GM18526 (cell line): ENCODE measurements around the gene CNOT6L.

Source experiments
- POLR2A ChIP-seq: IDR thresholded peaks from 3 replicates; pipeline ENCODE4 v1.6.1; 2011; ENCODE audit not compliant: insufficient read length; ENCODE audit errors: extremely low read depth

The CNOT6L gene

DNA sequence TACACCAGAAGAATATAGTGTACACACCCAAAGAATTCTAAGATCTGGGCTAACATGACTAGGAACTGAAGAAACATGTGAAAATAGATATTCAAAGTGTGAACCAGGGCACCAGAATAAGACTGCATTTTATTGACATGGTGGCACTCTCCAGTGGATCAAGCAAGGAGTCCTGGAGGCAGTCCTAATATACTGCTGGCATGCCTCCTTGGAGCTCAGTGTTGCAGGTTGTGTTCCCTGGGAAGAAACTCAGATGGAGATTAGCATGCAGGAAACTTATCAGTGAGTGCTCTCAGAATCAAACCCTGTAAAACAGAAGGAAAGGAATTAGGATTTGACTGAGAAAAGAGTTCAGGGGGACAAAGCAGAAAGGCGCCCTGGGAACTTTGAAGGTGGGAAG is 108.5 kb downstream of the CNOT6L start:
- TF ChIP-seq POLR2A = no peak

DNA sequence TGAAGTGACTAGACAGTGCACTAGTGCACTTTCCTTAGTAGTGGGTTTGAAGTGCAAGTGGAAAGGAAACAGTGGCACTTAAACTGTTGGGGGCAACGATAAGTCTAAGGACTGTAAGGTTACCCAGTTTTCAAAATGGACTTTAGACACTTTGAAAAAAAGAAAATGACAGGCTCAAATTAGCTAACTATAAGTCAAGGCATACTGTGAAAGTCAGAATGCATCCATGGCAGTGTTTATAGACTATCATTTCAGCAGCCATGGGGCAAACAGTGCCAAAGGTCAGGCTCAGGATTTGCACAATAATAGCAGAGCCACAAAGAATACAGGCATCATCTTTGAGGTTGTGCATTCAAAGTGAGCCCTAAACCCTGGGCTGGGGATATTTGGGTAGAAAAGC is 109.1 kb downstream of the CNOT6L start:
- no peak for TF ChIP-seq POLR2A

DNA sequence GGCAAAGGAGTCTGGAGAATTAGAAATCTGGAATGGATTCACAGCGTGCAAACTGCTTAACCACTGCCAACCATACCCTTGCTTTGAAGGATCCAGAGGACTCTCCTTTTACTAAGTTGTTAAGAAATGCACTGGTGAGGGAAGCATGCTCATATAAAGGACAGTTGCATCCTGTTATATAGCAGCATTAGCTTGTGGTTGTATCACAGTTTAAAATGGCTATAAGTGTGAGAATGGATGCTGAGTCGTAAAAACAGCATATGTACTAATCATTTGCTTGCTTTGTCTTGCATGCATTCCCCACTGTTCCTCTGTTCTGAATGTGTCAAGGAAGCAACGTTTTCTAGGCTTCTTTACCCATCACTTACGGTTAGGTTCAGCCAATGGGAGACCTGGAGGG is 112.5 kb downstream of the CNOT6L start:
- no peak for TF ChIP-seq POLR2A

DNA sequence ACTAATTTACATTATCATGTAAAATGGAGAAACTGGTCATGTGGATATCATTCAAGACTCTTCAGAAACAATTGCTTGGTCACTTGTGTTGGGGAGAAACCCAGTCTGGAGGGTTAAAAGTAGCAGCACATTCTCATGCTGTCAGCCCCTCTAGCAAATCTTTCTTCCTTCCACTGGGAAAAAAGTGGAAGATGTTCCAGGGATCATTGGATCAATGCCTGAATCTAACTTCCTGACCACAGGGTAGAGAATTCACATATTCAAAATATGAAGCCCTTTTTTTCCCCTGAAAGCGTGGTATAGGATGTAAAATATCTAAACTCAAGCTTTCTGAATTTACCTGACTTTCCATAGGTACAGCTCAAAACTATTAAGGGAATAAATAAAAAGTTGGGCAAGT is 115.5 kb downstream of the CNOT6L start:
- TF ChIP-seq POLR2A = no peak

DNA sequence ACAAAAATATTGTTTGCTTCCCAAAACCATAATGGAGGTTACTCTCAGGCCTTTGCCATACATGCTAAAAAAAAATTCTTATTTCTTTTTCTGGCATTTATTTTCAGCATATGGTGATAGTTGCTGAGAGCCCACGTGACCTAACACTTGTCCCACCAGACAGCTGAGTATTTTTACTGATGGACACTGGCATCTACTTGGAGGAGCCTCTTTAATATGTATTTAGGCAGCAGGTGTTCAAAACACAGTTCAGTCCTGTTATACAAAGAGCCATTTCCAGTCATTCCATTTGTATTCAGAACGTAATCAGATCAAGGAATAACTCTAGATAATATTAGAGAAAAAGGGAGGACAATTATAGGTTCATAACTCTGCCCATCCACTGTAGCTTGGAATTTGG is 118.0 kb downstream of the CNOT6L start:
- no peak for TF ChIP-seq POLR2A

DNA sequence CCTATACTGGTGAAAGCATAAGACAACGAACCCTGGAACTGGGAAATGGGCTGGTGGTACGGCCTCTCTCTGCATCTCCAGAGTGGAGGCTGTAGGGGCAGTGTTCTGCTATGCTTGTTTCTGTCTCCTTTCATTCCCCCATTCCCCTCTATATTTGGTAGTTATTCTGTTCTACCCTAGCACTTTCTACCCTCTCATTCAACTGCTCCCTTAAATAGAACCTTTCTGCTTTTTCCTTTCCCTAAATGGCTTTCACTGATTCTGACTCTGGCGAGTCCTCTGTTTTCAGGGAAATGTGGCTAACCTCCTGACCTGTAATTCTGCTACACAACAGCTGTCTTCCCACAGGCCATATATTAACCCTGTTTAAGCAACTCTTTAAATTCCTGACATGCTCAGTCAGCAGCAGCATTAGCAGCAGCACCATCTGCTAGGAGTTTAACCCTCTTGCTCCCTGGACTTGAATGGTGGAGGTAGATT is 119.4 kb downstream of the CNOT6L start:
- TF ChIP-seq POLR2A = no peak

DNA sequence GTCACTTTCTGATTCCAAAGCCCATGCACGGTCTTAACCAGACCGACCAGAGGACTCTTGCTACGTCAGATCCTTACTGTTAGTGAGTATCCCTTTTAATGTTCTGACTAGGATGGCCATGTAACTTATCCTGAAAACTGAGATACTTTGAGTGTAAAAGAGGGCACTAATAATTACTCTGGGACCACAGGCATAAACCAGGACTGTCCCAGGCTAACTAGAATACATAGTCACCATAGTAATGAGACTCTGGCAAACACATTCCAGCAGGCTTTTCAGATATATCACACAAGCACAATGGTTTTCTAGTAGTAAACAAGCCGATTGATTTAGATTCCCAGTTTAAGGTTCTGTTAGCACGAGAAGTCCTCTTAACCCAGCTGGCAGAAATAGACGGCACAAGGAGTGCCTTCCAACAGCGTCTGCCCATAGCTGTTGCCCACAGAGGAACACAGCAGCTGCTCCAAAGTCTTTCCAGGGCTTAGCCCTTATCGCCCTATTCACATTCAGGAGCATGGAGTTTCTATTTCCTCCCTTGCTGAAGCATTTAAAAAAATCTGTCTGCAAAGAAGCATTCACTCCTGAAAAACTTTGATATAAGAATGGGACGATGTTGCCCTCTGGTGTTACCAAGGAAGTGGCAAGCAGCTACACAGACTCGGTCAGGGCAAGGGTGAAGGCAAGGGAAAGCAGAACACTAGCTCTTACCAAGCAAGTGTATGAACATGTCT is 121.1 kb downstream of the CNOT6L start:
- TF ChIP-seq POLR2A = no peak

DNA sequence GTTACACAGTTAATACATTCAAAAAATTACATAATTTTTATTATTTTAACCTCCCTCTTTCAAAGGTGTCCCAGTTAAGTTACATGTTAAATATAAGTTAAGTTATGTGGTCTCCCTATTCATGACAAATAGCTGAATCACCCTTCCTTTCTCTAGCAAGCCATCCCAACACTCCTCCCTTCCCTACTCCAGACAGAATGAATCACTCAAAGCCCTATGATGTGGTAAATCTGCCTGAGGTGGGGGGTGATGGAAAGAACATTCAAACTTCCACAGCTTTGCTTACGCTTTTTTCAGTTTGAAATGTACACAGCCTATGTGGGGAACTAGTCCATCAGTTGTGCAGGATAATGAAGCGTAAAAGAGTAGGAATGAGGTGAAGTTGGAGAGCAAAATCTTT is 123.4 kb downstream of the CNOT6L start:
- no peak for TF ChIP-seq POLR2A

DNA sequence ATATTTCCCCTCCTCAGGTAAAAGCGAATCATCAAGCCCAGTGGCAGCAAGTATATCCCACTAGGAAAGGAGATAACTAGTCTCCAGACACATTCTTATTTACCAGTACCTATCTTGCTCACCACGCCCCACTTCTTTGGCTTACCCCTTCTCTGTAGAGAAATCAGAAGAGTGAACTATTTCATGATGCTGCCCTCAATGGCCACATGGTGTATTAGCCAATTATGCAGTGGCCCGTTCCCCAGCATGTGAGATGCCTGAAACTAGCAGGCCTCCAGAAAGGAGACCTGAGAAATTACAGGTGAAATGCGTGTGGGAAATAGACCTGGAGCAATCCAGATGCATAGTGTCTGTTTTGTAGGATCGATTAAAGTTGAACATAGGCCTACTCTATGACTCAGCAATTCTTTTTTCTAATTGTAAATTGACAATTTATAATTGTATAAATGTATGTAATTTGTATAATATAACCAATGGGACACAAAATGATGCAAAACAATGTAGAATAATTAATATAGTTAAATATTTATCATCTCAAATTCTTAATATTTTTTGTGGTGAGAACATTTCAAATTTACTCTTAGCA is 126.2 kb downstream of the CNOT6L start:
- no peak for TF ChIP-seq POLR2A

DNA sequence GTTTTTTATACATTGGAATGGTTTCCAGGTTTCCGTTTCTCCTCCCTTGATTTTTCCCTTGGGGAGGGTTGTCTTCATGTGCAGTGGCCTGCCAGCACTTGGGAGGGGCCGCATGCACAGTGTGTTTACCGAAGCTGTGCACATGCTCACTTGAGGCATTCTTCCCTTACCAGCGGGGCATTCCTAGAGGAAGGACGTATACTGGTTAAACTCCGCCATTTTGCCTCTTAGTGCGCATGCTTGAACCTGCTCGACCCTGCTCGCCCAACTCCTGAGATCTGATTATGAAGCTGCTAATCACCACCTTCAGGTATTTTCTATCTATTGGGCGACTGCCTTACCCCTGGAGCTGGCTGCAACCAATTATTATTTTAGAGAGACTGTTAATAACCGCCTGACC is 137.4 kb downstream of the CNOT6L start:
- no peak for TF ChIP-seq POLR2A

DNA sequence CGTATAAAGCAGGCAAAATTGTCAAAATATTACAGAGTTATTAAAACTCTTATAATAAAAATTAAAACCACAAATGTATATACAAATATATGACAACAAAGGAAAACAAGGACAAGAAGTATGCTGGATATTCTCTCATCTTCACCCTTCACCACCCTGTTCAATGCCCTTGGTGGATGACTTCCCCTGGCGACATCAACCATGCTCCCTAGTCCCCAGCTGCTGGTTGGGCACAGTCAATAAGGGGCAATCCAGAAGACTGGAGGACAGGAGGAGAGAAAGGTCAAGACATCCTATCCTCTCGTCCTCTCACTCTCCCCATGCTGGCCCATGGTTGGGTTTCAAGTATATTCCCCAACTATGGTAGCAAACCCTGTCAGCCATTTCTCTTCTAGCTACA is 142.3 kb downstream of the CNOT6L start:
- TF ChIP-seq POLR2A = no peak

DNA sequence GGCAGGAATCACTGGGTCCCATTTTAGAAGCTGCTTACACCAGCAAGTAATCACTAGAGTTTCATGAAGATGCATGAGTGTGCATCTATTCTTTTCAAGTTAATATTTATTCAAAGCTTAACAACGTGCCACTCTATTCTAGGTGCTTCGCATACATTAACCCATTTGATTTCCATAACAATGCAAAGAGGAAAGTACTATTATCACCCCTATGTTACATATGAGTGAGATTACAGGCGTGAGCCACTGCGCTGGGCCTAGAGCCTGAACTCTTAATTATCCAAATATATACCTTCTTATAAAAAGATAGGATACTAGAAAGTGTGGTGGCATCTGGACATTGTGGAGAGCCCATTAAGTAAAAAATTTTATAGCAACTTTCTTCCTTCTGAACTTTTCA is 148.1 kb downstream of the CNOT6L start:
- TF ChIP-seq POLR2A = no peak

DNA sequence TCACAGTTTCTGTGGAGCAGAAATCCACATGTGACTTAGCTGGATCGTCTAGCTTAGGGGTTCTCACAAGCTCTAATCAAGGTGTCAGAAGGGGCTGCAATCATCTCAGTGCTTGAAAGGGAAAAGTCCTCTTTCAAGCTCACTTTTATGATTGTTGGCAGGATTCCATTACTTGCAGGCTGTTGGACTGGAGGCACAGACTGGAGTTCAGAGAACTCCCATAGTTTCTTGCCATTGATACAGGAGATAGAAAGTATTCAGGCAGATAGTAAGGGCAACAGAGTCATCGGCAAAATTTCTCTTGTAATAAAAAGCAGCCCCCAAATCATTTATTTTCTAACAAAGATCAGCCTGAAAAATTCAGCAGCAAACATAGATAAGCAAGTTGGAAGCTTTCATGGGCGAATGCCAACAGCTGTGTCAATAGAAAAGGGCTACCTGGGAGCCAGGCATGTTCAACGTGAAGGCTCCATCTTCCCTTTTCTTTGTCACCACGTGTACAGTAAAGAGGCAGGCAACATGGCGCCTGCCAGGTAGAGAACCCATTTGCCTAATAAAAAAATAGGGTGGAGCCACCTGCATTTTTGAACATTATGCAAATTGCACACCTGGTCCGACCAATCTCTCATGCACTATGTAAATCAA is 149.1 kb downstream of the CNOT6L start:
- TF ChIP-seq POLR2A = no peak

DNA sequence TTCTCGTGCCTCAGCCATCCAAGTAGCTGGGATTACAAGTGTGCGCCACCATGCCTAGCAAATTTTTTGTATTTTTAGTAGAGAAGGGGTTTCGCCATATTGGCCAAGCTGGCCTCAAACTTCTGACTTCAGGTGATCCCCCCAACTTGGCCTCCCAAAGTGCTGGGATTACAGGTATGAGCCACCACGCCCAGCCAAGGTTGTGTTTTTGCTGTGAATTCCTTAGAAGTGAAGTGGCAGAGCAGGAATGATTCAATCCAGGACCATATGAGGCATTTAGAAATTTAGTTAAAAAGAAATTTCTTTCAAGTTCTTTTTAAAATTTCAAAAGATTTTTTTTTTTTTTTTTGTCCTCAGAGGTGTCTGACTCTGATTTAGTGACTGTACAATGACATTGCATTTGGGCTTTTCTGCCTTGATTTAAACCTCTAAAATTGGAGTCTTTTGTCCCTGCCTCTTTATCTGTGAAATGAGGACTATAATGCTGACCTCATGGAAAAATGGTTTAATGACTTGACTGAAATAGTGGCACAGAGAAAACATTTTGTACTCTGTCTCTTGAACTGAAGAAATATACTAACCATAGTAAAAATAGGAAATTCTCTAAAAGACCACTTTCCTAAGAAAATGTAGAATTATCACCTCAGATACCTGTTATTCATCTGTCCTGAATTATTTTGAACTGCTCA is 153.6 kb downstream of the CNOT6L start:
- TF ChIP-seq POLR2A = no peak
